WTC11 (cell line): ENCODE measurements around the gene SHROOM3. TPM values are rescaled to one million over a fixed set of nuclear protein-coding genes. Genes with fewer than 3 reads are reported as not detected.

Experiments
- ATAC-seq: fragments of 200-7000 bp; cut with Tn5 transposase; 2 replicates; pipeline ENCODE4 v1.10.0; 2021; ENCODE audit warnings: mild to moderate bottlenecking, moderate library complexity
- CTCF ChIA-PET: fragments of 300-600 bp; sonication (Branson Sonifier 250); formaldehyde crosslinking; loops from one replicate; lab custom pipeline; 2021; ENCODE audit warnings: antibody characterized with exemption; lab: Charles Lee
- POLR2A ChIA-PET: fragments of 350-600 bp; sonication (Branson Sonifier 250); formaldehyde crosslinking; loops from one replicate; lab custom pipeline; 2021; ENCODE audit warnings: antibody characterized with exemption; lab: Charles Lee
- DNase-seq: peaks from one replicate; pipeline ENCODE4 v3.0.0; 2021; ENCODE audit warnings: low spot score
- H3K27ac Mint-ChIP-seq: 2 replicates; pipeline ENCODE4 v1.8.0; 2021; ENCODE audit warnings: mixed read lengths
- H3K27me3 Mint-ChIP-seq: 2 replicates; pipeline ENCODE4 v1.8.0; 2021; ENCODE audit warnings: low read depth, mild to moderate bottlenecking, moderate library complexity, mixed read lengths
- H3K36me3 Mint-ChIP-seq: 2 replicates; pipeline ENCODE4 v1.8.0; 2021; ENCODE audit warnings: mixed read lengths
- H3K4me1 Mint-ChIP-seq: 2 replicates; pipeline ENCODE4 v1.8.0; 2022; ENCODE audit warnings: mixed read lengths
- H3K4me3 Mint-ChIP-seq: 2 replicates; pipeline ENCODE4 v1.8.0; 2021; ENCODE audit warnings: mild to moderate bottlenecking, moderate library complexity, mixed read lengths
- H3K9me3 Mint-ChIP-seq: 2 replicates; pipeline ENCODE4 v1.8.0; 2021; ENCODE audit warnings: mixed read lengths
- ATF3 ChIP-seq: sonication (generic); formaldehyde crosslinking; conservative IDR thresholded peaks from 2 replicates; pipeline ENCODE4 v1.8.1; 2022; ENCODE audit warnings: mild to moderate bottlenecking, missing genetic modification reagents
- CREM ChIP-seq: sonication (generic); formaldehyde crosslinking; IDR thresholded peaks from 2 replicates; pipeline ENCODE4 v1.8.1; 2022; ENCODE audit warnings: mild to moderate bottlenecking, missing genetic modification reagents, moderate library complexity
- CTCF ChIP-seq: fragments of 200-600 bp; IDR thresholded peaks from 2 replicates; pipeline ENCODE4 v1.8.0; 2022; ENCODE audit warnings: antibody characterized with exemption
- E2F1 ChIP-seq: sonication (generic); formaldehyde crosslinking; IDR thresholded peaks from 2 replicates; pipeline ENCODE4 v1.8.0; 2022; ENCODE audit warnings: mild to moderate bottlenecking, missing genetic modification reagents
- E2F5 ChIP-seq: sonication (generic); formaldehyde crosslinking; IDR thresholded peaks from 2 replicates; pipeline ENCODE4 v1.8.1; 2022; ENCODE audit warnings: mild to moderate bottlenecking, moderate library complexity, missing genetic modification reagents
- EMX1 ChIP-seq: fragments of 250-450 bp; sonication (Bioruptor Pico); IDR thresholded peaks from 2 replicates; pipeline ENCODE4 v1.8.0; 2021; ENCODE audit warnings: mild to moderate bottlenecking
- ETV6 ChIP-seq: sonication (generic); formaldehyde crosslinking; IDR thresholded peaks from 2 replicates; pipeline ENCODE4 v1.8.1; 2022; ENCODE audit warnings: mild to moderate bottlenecking, missing genetic modification reagents
- MXD4 ChIP-seq: fragments of 250-450 bp; sonication (Bioruptor Pico); IDR thresholded peaks from 2 replicates; pipeline ENCODE4 v1.8.0; 2021; ENCODE audit warnings: mild to moderate bottlenecking, moderate library complexity, borderline replicate concordance
- NFE2L1 ChIP-seq: sonication (generic); formaldehyde crosslinking; IDR thresholded peaks from 2 replicates; pipeline ENCODE4 v1.8.1; 2023; ENCODE audit warnings: missing genetic modification reagents
- OVOL2 ChIP-seq: fragments of 250-450 bp; sonication (Bioruptor Pico); IDR thresholded peaks from 2 replicates; pipeline ENCODE4 v1.9.0; 2021; ENCODE audit warnings: mild to moderate bottlenecking, borderline replicate concordance
- ZBTB21 ChIP-seq: sonication (generic); formaldehyde crosslinking; IDR thresholded peaks from 2 replicates; pipeline ENCODE4 v1.8.1; 2023; ENCODE audit warnings: mild to moderate bottlenecking, missing genetic modification reagents, borderline replicate concordance
- ZNF138 ChIP-seq: sonication (generic); formaldehyde crosslinking; conservative IDR thresholded peaks from 2 replicates; pipeline ENCODE4 v1.8.1; 2022; ENCODE audit warnings: mild to moderate bottlenecking, moderate library complexity, missing genetic modification reagents
- ZNF219 ChIP-seq: sonication (generic); formaldehyde crosslinking; IDR thresholded peaks from 2 replicates; pipeline ENCODE4 v1.8.0; 2023; ENCODE audit warnings: missing genetic modification reagents, mild to moderate bottlenecking, borderline replicate concordance
- ZNF396 ChIP-seq: fragments of 250-450 bp; sonication (Bioruptor Pico); IDR thresholded peaks from 2 replicates; pipeline ENCODE4 v1.8.0; 2021; ENCODE audit warnings: mild to moderate bottlenecking, moderate library complexity, borderline replicate concordance
- ZNF425 ChIP-seq: fragments of 250-450 bp; sonication (Bioruptor Pico); conservative IDR thresholded peaks from 2 replicates; pipeline ENCODE4 v1.9.0; 2021; ENCODE audit warnings: mild to moderate bottlenecking
- total RNA-seq: library from RNA; stranded (reverse); gene quantifications from 3 replicates; pipeline ENCODE4 v1.2.3, GENCODE V29; 2021

Gene SHROOM3
- total RNA-seq, 1 experiment from 2014 or later: 71.9 TPM

- TF ChIP-seq ZNF425 (CRISPR knock-in tag): no peak
- TF ChIP-seq MXD4 (CRISPR knock-in tag): no peak
- TF ChIP-seq NFE2L1 (CRISPR knock-in tag): no peak
- no peak for TF ChIP-seq ZBTB21 (CRISPR knock-in tag)
- TF ChIP-seq, all 79 proteins: peak for 0
Observed at GRCh38 chr4:76499461-76499860, 64.4 kb downstream of the SHROOM3 start (continued).

GRCh38 chr4:76502886-76503285 lies 67.9 kb downstream of the SHROOM3 start:
- Mint-ChIP-seq H3K27ac (no peak overlapping the region), H3K9me3 (no peaks in the 10 kb centered on the region), H3K4me1 (no peaks in the 10 kb centered on the region), H3K4me3 (no peak overlapping the region), H3K36me3 (no peaks in the 10 kb centered on the region)
- POLR2A ChIA-PET: interaction anchor here (0.6 kb wide), 1 partner anchor 197 kb away, joined by 4 read pairs; no protein-coding TSS in a partner anchor
- ATAC-seq (no peak), DNase-seq (no peak)
- CTCF ChIA-PET: interaction anchor here (1.5 to 7.7 kb wide), 2 partner anchors 70 to 323 kb away, joined by 6 to 179 read pairs; partner anchors contain the start of gene SHROOM3
- TF ChIP-seq E2F5 (CRISPR knock-in tag): no peak
- TF ChIP-seq EMX1 (CRISPR knock-in tag): no peak
- TF ChIP-seq OVOL2 (CRISPR knock-in tag): no peak
- TF ChIP-seq ZNF219 (CRISPR knock-in tag): no peak
- TF ChIP-seq ETV6 (CRISPR knock-in tag): no peak
- no peak for TF ChIP-seq CREM (CRISPR knock-in tag)
- no peak for TF ChIP-seq ATF3 (CRISPR knock-in tag)
- TF ChIP-seq E2F1: no peak
- TF ChIP-seq ZNF138 (CRISPR knock-in tag): no peak
- TF ChIP-seq, all 79 proteins: peak for 0
- H3K27me3 Mint-ChIP-seq: no peaks in the 10 kb centered on the region

- no peak overlapping the region for H3K27ac Mint-ChIP-seq
- H3K36me3 Mint-ChIP-seq: no peaks in the 10 kb centered on the region
- H3K27me3 Mint-ChIP-seq: no peaks in the 10 kb centered on the region
- DNase-seq (no peak), ATAC-seq (peak; percentile 60)
- ChIA-PET CTCF (interaction anchor here (0.6 to 7.7 kb wide), 23 partner anchors 11 to 338 kb away, joined by 3 to 179 read pairs (median 4); partner anchors contain the start of genes CCDC158, SHROOM3 and STBD1), POLR2A (no interaction called here)
- no peaks in the 10 kb centered on the region for H3K4me1 Mint-ChIP-seq
- no peak for TF ChIP-seq ZNF396
- peak; percentile 49 for TF ChIP-seq CTCF
- no peaks in the 10 kb centered on the region for H3K9me3 Mint-ChIP-seq
- no peak overlapping the region for H3K4me3 Mint-ChIP-seq
Observed at GRCh38 chr4:76504613-76505465, 69.8 kb downstream of the SHROOM3 start.
